8988T (cell line): ENCODE measurements around the gene TRERF1.

Experiments
- DNase-seq: peaks from one replicate; pipeline ENCODE4 v3.0.0; 2011

TRERF1 gene

GRCh38 chr6:42390228-42390934 is 61.3 kb downstream of the TRERF1 start:
- DNase-seq = no peak

DNA sequence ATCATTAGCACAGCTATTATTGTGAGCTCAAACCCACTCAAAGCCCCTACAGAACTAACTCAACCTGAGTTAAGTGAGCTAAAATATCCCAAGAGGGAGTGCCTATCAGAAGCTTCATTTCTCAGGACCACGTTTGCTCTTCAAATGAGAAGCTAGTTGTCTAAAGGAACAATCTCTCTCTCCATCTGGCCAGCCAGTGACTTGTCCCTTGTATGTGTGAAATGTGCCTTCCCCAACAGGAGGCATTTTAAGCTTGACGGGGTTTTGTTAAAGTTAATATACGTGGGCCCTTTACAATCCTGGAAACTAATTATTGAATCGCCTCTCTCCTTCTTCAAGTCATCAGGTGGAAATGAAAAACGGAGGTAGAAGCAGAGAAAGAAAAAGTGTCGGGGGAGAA is 62.0 kb downstream of the TRERF1 start:
- DNase-seq = no peak

DNA sequence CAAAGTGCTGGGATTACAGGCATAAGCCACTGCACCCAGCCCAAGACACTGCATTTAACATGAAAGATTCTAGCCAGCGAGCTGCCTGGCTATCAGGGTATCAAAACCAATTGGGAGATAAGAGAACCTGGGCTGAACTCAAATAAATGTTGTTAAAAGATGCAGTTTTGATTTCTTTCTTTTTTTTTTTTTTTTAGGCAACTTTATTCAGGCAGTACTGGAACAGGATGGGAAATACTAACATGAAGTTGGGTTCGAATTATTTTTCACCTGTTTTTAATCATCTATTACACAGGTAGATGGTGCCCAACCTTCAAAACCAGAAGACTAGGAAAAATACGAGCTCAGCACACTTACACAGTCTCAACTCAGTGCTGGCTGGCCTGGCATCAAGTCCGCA is 63.7 kb downstream of the TRERF1 start:
- no peak for DNase-seq

GRCh38 chr6:42387336-42387735 is 64.4 kb downstream of the TRERF1 start:
- no peak for DNase-seq

DNA sequence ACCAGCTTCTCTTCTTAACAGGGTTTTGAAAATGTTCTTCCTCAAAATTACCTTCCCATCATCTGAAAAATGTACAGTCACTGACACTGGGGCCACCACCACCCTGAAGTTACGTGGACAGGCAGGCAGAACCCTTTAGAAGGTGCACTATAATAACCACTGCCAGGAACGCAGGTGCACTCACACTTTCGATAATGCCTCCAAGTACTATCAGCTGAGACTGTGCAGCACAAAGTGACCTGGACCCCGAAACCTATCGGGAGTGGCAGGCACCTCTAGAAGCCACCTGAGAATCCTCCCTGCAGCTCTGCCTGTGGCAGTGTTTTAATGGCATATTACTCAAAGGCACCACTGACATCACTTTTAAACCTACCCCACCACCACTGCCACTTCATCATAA is 66.4 kb downstream of the TRERF1 start:
- DNase-seq = no peak

- DNase-seq = no peak
Measured at GRCh38 chr6:42383421-42384205, 68.1 kb downstream of the TRERF1 start.

DNA sequence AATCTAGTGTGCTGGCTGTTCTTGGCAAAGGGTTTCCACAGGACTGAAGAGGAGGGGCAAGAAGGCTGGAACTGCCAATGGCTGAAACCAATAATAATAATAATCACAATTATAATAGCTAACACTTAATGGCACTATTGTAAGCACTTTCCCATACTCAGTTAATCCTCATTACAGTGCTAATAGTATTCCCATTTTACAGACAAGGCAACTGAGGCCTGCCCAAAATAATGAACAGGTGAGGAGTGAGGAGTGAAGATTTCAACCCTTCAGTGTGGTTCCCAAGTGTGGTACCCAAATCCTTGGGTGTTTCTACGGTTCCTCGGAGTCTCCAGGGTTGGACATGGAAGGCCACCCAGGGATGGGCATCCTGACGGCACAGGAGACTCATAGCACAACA is 69.9 kb downstream of the TRERF1 start:
- DNase-seq = no peak

DNA sequence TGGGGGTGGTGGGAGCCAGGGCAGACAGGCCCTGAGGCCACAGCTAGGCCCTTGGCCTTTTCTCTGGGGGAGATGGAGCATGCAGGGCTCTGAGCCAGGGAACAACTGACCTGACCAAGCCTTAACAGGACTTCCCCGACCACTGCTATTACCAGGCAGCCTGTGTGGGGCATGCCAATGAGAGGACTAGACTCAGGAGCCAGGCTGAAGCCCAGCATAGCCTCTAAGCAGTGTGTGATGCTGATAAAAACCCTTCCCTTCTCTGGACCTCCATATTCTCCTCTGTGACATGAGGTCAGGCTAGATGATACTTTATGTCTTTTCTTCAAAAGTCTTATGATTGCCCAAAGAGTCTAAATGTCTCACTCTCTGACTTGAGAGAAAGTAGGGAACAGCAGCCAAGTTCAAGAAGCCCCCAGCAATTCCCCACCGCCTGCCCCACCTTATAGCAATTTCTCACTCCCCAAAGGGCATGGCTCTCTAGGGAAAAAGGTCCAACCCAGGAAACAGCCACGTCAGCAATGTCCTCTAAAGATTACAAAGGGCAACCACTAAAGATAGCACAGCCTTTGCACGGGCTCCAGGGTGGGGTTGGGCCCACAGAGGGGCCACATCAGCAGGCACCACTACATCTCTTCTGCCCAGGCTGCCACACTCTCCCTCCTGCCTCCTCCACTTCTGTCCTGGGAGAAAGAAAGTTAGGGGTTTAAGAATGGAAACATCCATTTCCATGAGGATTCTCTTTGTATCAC is 71.3 kb downstream of the TRERF1 start:
- DNase-seq = no peak

DNA sequence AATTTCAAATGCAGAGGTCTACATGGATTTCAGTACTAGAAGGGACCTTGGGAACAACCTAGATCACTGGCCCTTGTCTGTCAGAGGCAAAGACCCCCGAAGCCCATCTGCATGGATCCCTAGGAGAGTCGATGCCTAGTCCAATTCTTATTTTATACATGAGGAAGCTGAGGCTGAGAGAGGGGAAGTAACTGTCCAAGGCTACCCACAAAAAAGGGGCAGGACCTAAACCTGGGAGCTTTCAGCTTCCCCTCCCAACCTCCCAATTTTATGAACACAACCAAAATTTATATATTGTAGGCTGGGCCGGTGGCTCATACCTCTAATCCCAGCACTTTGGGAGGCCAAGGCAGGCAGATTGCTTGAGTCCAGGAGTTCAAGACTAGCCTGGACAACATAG is 73.2 kb downstream of the TRERF1 start:
- DNase-seq = no peak

GRCh38 chr6:42378125-42378524 is 73.6 kb downstream of the TRERF1 start:
- DNase-seq = no peak

DNA sequence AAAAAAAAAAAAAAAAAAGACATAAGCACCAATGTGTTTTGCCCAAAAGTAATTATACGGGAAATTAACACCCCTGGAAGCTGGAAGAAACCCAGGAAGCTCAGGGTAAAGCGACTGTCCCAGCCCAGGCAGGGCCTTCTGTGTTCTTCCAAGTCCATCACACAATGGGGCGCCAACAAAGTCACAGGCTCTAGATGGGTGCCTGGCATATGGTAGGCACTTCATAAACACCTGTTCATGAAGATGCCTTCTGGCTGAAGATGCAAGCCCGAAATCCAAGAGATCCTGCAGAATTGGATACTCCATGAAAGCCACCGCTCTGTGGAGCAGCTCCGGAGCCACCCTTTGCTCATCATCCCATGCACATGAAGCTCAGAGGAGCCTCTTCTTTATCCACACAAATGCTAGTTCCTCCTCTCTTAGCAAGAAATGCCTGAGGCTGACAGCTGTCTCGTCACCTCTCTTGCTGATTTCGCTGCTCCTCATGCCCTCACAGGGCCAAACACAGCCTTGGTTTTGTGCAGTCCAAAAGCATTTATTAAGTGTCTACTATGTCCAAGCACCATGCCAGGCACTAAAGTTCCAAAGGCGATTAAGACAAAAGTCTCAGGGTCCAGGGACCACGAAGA is 76.6 kb downstream of the TRERF1 start:
- DNase-seq = no peak

DNA sequence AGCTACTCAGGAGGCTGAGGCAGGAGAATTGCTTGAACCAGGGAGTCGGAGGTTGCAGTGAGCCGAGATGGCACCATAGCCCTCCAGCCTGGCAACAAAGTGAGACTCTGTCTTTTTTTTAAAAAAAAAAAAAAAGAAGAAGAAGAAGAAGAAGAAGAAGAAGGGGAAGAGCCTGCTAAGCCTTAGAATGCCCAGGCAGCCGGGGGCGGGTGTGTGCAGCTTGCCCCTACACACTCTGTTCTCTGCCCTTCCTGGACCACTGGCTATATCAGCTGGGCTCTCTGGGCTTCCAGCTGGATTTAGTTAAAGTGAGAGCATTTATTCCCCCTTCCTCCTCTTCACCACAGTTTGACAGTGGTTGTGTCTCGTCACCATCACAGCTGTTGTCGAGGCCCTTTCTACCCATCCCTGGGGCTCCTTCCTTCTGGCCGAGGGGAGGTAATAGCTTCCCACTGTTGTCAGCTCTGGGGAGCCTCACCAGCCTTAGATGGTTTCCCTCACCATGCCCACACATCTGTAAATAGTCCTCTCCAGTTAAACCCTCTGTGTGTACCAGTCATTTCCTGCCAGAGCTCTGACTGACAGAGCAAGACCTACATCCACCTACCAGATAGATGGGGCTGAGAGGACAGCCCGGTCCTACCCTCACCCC is 77.6 kb downstream of the TRERF1 start:
- DNase-seq = no peak

GRCh38 chr6:42372699-42373098 is 79.0 kb downstream of the TRERF1 start:
- no peak for DNase-seq

DNA sequence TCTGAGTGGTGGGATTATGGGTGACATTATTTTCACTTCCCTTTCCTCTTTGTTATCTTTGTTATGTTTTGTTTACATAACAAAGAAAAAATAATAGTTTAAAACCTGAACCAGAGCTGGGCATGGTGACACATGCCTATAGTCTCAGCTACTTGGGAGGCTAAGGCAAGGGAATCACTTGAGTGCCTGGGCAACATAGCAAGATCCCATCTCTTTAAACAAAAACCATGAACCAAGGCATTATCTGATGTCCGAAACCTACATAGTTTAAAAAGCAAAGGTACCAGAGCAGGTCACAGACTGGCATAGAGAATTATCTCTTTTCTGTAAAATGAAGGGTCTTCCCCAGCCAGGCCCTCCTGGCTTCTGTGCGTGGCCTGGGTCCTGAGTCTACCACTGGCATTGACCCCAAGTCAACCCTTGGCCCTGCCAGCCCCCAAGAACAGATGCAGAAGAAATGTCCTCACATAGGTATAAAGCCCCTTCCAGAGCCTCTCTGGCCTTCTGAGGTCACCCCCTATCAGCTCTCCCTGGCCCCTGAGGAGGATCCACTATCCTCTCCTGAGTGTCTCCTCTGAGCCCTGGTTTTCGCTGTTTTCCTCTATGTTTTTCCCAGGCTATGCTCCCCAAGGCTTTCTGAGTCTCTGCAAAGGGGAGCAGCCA is 81.3 kb downstream of the TRERF1 start:
- no peak for DNase-seq

DNA sequence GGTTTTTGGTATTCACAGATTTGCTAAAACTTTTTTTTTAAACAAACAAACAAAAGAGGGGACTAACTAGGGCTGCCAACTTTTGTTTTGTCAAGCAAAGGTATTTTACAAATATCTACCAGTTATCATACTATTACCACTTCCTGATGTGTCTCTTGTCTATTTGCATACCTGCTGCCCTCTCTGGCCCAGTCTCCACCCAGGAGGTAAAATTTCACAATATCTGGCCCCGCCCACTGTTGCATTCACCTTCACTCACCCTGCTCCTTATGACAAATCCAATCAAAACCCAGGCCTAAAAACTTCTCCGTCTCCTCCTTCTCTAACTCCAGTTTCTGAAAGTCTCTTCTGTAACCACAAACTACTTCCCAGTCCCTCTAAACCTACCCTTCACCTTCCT is 82.2 kb downstream of the TRERF1 start:
- DNase-seq = no peak

- no peak for DNase-seq
Measured at GRCh38 chr6:42368181-42368580, 83.5 kb downstream of the TRERF1 start.

- DNase-seq = no peak
Measured at GRCh38 chr6:42367353-42368011, 84.2 kb downstream of the TRERF1 start.

DNA sequence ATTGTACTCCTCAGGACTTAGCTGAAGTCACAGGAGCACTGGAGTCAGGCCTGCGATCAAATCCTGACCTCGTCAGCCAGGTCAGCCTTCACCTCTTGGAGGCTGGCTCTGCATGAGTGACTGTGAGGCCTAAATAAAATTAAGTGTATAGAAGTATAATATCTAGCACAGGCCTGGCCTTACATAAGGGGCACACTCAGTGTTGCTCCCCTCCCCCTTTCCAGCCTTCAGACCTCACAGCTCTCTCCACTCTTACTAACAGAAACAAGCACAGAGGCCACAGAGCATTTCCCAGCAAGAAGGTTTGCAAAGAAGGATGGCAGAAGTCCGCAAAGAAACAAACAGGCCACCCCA is 84.8 kb downstream of the TRERF1 start:
- DNase-seq = no peak

GRCh38 chr6:42366011-42366705 is 85.6 kb downstream of the TRERF1 start:
- DNase-seq = no peak

GRCh38 chr6:42365021-42365420 is 86.7 kb downstream of the TRERF1 start:
- DNase-seq = no peak
